ENCODE measurements around the gene ZDHHC11.

The ZDHHC11 gene

GRCh38 chr5:886716-887325 is 36.0 kb upstream of the ZDHHC11 start:
- Histone ChIP-seq H3K9me3 (ENCODE audit: control insufficient read depth, low read length) (no peaks in the 10 kb centered on the region), H3K4me3 (ENCODE audit: insufficient read depth, low read depth, low read length) (no peak overlapping the region), H3K27ac (ENCODE audit: insufficient read depth, low read depth, low read length, poor library complexity, severe bottlenecking) (no peak overlapping the region), H3K4me1 (ENCODE audit: control insufficient read depth, insufficient read depth, low read length) (peaks cover 9% of the 10 kb centered on the region), H3K36me3 (ENCODE audit: control insufficient read depth, insufficient read depth, low read length) (peaks cover 80% of the 10 kb centered on the region), H3K27me3 (ENCODE audit: control insufficient read depth, insufficient read depth, low read length, poor library complexity, severe bottlenecking) (no peaks in the 10 kb centered on the region)
- 96% methylated on average over 26 of the region's 26 CpGs for WGBS, 2 experiments

DNA sequence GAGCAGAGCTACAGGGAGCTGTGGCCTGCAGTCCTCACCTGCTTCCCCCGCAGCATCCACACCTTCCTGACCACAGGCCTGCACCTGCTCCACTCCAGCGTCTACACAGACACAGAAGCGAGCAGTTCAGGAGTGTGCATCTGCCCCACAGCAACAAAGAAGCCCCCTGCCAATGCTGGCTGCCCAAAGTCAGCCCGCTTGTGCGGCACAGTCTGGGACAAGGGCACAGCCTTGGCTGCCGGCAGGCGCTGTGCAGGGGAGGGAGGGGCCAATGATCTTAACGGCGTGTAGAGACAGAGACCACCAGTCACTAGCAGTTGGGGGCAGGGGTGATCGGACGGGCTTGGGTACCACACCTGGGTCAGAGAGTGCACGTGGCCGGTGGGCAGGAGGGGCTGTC is 35.2 kb upstream of the ZDHHC11 start:
- H3K27ac ChIP-seq (ENCODE audit: insufficient read depth, low read depth, low read length, poor library complexity, severe bottlenecking) = no peak overlapping the region
- 97% methylated on average over 13 of the region's 13 CpGs for WGBS, 2 experiments
- H3K27me3 ChIP-seq (ENCODE audit: control insufficient read depth, insufficient read depth, low read length, poor library complexity, severe bottlenecking) = no peaks in the 10 kb centered on the region
- peaks cover 86% of the 10 kb centered on the region for H3K36me3 ChIP-seq (ENCODE audit: control insufficient read depth, insufficient read depth, low read length)
- peaks cover 2% of the 10 kb centered on the region for H3K4me1 ChIP-seq (ENCODE audit: control insufficient read depth, insufficient read depth, low read length)
- H3K4me3 ChIP-seq (ENCODE audit: insufficient read depth, low read depth, low read length) = no peak overlapping the region
- H3K9me3 ChIP-seq (ENCODE audit: control insufficient read depth, low read length) = no peaks in the 10 kb centered on the region

DNA sequence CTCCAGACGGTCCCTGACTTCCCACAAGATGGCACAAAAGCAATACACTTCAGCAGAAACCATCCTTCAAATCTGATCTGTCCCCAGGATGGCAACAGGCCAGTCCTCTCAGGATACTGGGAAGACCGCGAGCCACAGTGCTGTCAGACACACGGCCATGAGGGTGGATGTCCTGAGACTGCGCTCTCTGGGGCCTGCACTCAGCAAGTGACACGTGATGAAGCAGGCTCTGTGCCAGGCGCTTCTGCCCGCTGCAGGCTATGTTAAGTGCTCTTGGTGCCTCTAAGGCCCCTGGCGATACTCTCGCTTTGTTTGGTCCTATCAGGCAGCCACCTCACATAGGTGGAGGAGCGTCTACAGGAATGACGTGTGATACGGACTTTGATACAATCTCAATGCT is 34.7 kb upstream of the ZDHHC11 start:
- H3K4me3 ChIP-seq (ENCODE audit: insufficient read depth, low read depth, low read length) = no peak overlapping the region
- 95 to 97% methylated on average over 13 of the region's 13 CpGs for WGBS, 2 experiments
- H3K9me3 ChIP-seq (ENCODE audit: control insufficient read depth, low read length) = no peaks in the 10 kb centered on the region
- H3K27ac ChIP-seq (ENCODE audit: insufficient read depth, low read depth, low read length, poor library complexity, severe bottlenecking) = no peak overlapping the region
- no peaks in the 10 kb centered on the region for H3K4me1 ChIP-seq (ENCODE audit: control insufficient read depth, insufficient read depth, low read length)
- H3K27me3 ChIP-seq (ENCODE audit: control insufficient read depth, insufficient read depth, low read length, poor library complexity, severe bottlenecking) = no peaks in the 10 kb centered on the region
- peaks cover 87% of the 10 kb centered on the region for H3K36me3 ChIP-seq (ENCODE audit: control insufficient read depth, insufficient read depth, low read length)

- Histone ChIP-seq H3K9me3 (ENCODE audit: control insufficient read depth, low read length) (no peaks in the 10 kb centered on the region), H3K27me3 (ENCODE audit: control insufficient read depth, insufficient read depth, low read length, poor library complexity, severe bottlenecking) (no peaks in the 10 kb centered on the region), H3K36me3 (ENCODE audit: control insufficient read depth, insufficient read depth, low read length) (peaks cover 86% of the 10 kb centered on the region), H3K4me3 (ENCODE audit: insufficient read depth, low read depth, low read length) (no peak overlapping the region), H3K4me1 (ENCODE audit: control insufficient read depth, insufficient read depth, low read length) (no peaks in the 10 kb centered on the region), H3K27ac (ENCODE audit: insufficient read depth, low read depth, low read length, poor library complexity, severe bottlenecking) (no peak overlapping the region)
- 95 to 97% methylated on average over 18 of the region's 18 CpGs for WGBS, 2 experiments
Measured at GRCh38 chr5:885127-885442, 34.3 kb upstream of the ZDHHC11 start.

DNA sequence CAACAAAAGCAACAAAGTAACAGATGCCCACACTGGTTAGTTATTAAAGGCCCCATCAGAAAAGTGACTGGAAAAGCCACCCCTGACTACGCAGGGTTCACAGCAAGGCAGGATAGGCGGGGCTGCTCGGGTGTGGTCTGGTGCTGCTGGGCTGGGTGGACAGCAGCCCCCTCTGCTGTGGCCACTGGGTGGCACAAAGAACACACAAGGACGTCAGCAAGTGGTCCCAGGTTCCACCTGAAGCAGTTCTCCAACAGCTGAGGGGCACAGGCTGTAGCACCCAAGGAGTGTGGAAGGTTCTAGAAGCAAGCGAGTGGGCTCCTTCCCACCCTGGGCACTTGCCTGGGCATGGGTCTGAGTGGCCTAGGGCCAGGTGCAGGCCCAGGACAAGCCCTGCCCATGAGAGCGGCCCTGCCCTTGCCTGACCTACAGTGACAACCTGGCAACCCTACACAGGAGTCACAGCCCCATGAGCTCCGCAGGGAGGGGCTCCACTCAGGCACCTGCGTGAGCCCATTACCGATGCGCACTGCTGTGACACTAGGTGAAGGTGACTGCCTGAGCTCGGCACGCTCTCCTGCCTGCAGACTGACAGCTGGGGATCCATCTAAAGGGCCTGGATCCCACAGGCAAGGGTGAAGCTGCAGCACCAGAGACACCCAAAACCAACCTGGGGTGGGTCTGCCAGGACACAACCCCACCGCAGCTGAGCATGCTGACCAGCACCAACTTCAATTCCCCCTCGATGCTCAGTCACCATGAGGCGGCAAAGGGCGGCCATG is 33.8 kb upstream of the ZDHHC11 start:
- Histone ChIP-seq H3K4me1 (ENCODE audit: control insufficient read depth, insufficient read depth, low read length) (no peaks in the 10 kb centered on the region), H3K27ac (ENCODE audit: insufficient read depth, low read depth, low read length, poor library complexity, severe bottlenecking) (no peak overlapping the region), H3K27me3 (ENCODE audit: control insufficient read depth, insufficient read depth, low read length, poor library complexity, severe bottlenecking) (no peaks in the 10 kb centered on the region), H3K4me3 (ENCODE audit: insufficient read depth, low read depth, low read length) (no peak overlapping the region), H3K9me3 (ENCODE audit: control insufficient read depth, low read length) (no peaks in the 10 kb centered on the region), H3K36me3 (ENCODE audit: control insufficient read depth, insufficient read depth, low read length) (peaks cover 81% of the 10 kb centered on the region)
- 95 to 96% methylated on average over 16 of the region's 16 CpGs for WGBS, 2 experiments

DNA sequence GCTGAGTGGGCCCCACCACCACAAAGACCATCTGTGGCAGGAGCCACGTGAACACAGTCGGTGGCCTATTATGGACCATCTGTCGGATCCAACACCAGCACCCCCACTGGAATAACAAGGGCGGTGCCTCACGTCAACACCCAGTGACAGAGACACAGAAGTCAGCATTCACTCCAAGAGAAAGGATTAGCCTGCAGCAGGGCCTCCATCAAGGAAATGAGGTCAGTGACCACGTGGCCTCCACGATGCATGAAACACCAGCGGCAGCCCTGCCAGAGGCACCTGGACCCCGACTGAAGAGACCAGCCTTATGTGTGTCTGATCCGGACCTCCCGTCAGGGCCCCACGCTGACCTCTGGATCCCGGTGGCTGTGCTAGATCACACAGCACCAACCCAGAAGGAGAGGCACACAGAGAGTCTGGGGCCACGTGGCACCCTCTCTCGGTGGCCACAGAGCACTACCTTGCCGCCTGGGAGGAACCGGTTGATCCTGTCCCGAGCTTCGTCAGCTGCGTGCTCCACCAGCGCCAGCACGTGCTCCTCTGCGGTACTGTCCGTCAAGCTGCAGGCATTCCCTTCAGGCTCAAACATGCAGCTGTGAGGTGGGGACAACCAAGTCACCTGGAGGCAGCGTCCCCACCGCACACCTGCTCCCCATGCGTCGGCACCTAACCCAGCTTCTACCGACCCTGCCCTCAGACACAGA is 32.8 kb upstream of the ZDHHC11 start:
- H3K36me3 ChIP-seq (ENCODE audit: control insufficient read depth, insufficient read depth, low read length) = peaks cover 72% of the 10 kb centered on the region

DNA sequence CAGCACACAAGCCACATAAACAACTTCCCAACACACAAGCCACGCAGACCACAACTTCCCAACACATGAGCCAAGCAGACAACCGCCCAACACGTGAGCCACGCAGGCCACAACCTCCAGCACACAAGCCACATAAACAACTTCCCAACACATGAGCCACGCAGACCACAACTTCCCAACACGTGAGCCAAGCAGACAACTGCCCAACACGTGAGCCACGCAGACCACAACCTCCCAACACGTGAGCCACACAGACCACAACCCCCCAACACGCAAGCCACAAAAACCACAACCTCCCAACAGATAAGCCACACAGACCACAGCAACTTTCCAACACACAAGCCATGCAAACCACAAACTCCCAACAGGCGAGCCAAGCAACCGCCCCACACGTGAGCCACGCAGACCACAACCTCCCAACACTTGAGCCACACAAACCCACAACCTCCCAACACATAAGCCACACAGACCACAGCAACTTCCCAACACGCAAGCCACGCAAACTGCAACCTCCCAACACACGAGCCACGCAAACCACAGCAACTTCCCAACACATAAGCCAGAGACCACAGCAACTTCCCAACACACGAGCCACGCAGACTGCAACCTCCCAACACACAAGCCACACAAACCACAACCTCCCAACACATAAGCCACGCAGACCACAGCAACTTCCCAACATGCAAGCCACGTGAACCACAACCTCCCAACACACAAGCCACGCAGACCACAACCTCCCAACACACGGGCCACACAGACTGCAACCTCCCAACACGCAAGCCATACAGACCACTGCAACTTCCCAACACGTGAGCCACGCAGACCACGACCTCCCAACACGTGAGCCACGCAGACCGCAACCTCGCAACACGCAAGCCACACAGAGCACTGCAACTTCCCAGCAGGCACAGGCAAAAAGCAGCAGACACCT is 31.7 kb upstream of the ZDHHC11 start:
- Histone ChIP-seq H3K4me3 (ENCODE audit: insufficient read depth, low read depth, low read length) (no peak overlapping the region), H3K27ac (ENCODE audit: insufficient read depth, low read depth, low read length, poor library complexity, severe bottlenecking) (no peak overlapping the region), H3K36me3 (ENCODE audit: control insufficient read depth, insufficient read depth, low read length) (peaks cover 68% of the 10 kb centered on the region), H3K4me1 (ENCODE audit: control insufficient read depth, insufficient read depth, low read length) (no peaks in the 10 kb centered on the region), H3K9me3 (ENCODE audit: control insufficient read depth, low read length) (no peaks in the 10 kb centered on the region), H3K27me3 (ENCODE audit: control insufficient read depth, insufficient read depth, low read length, poor library complexity, severe bottlenecking) (no peaks in the 10 kb centered on the region)
- WGBS, 2 experiments = 92 to 95% methylated on average over 33 of the region's 33 CpGs

More for the DNA sequence above, 32.8 kb upstream of the ZDHHC11 start:
- Histone ChIP-seq H3K27me3 (ENCODE audit: control insufficient read depth, insufficient read depth, low read length, poor library complexity, severe bottlenecking) (no peaks in the 10 kb centered on the region), H3K27ac (ENCODE audit: insufficient read depth, low read depth, low read length, poor library complexity, severe bottlenecking) (no peak overlapping the region), H3K4me1 (ENCODE audit: control insufficient read depth, insufficient read depth, low read length) (no peaks in the 10 kb centered on the region), H3K9me3 (ENCODE audit: control insufficient read depth, low read length) (no peaks in the 10 kb centered on the region), H3K4me3 (ENCODE audit: insufficient read depth, low read depth, low read length) (no peak overlapping the region)
- WGBS, 2 experiments = 96 to 97% methylated on average over 29 of the region's 29 CpGs

GRCh38 chr5:881551-881935 is 30.8 kb upstream of the ZDHHC11 start:
- Histone ChIP-seq H3K4me1 (ENCODE audit: control insufficient read depth, insufficient read depth, low read length) (no peaks in the 10 kb centered on the region), H3K9me3 (ENCODE audit: control insufficient read depth, low read length) (no peaks in the 10 kb centered on the region), H3K27ac (ENCODE audit: insufficient read depth, low read depth, low read length, poor library complexity, severe bottlenecking) (no peak overlapping the region), H3K36me3 (ENCODE audit: control insufficient read depth, insufficient read depth, low read length) (peaks cover 68% of the 10 kb centered on the region), H3K27me3 (ENCODE audit: control insufficient read depth, insufficient read depth, low read length, poor library complexity, severe bottlenecking) (no peaks in the 10 kb centered on the region), H3K4me3 (ENCODE audit: insufficient read depth, low read depth, low read length) (no peak overlapping the region)
- WGBS, 2 experiments = 97% methylated on average over 12 of the region's 12 CpGs

DNA sequence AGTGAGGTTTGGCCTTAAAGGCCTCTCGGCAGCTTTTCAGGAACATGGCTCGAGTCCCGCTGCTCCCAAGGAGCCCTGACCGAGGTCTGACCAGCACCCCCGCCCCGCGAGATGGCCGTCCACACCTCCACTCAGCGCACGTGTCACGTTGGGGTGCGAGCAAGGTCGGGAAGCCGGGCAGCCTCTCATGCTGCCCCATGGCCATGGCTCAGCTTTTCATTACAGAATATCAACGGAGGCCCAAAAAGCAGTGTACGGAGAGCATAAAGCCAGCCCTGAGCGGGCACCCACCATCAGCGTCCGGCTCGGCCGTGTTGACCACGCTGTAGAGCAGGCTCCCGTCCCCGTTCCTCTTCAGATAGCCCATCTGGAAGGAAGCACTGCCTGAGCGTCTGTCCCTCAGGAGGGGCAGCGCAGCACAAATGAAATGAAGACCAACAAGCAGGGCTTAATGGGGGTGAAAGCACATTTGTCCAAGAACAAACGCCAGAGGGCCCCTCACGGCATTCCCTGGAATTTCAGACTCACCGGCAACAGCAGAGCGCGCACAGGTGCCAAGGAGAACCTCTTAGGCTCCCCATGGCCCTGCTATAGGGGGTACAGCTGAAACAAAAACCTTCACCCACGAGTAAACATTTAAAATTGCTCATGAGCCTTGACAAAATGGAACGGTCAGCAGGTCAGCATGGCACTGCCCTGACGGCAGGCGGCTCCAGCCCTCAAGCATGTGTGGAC is 30.2 kb upstream of the ZDHHC11 start:
- no peaks in the 10 kb centered on the region for H3K9me3 ChIP-seq (ENCODE audit: control insufficient read depth, low read length)
- peaks cover 64% of the 10 kb centered on the region for H3K36me3 ChIP-seq (ENCODE audit: control insufficient read depth, insufficient read depth, low read length)
- no peaks in the 10 kb centered on the region for H3K4me1 ChIP-seq (ENCODE audit: control insufficient read depth, insufficient read depth, low read length)
- no peak overlapping the region for H3K27ac ChIP-seq (ENCODE audit: insufficient read depth, low read depth, low read length, poor library complexity, severe bottlenecking)
- no peaks in the 10 kb centered on the region for H3K27me3 ChIP-seq (ENCODE audit: control insufficient read depth, insufficient read depth, low read length, poor library complexity, severe bottlenecking)
- no peak overlapping the region for H3K4me3 ChIP-seq (ENCODE audit: insufficient read depth, low read depth, low read length)
- 96 to 97% methylated on average over 35 of the region's 35 CpGs for WGBS, 2 experiments
